Stimulated activated naive B cell treated with anti-CD40 and anti-IgM and Interleukin-4, amounts not matched to agents 10 μg/mL and 1 μg/mL and 100 μg/mL, for 72 hours (primary cell): ENCODE results near the gene ELMO2.
"Not testable (repeated sequence)": the region's sequence is repeated elsewhere in the genome, so short reads cannot be mapped to it uniquely, and the experiment has no call there.

Experiments used
- ATAC-seq, 2 donors: fragments of 150-1000 bp; cut with Tn5 transposase; replicated peaks; 2 replicates each; pipeline ENCODE4 v1.10.0; 2021; ENCODE audit warnings: moderate library complexity in 1 of 2
- DNase-seq: peaks from one replicate; pipeline ENCODE4 v3.0.0; 2021
- H3K27ac Mint-ChIP-seq: one replicate; pipeline ENCODE4 v1.8.0; 2022; ENCODE audit warnings: mild to moderate bottlenecking, mixed read lengths
- H3K27me3 Mint-ChIP-seq, 2 donors: one replicate each; pipeline ENCODE4 v1.8.0; 2022; ENCODE audit warnings: mixed read lengths in 2 of 2
- H3K36me3 Mint-ChIP-seq, 2 donors: one replicate each; pipeline ENCODE4 v1.8.0; 2022; ENCODE audit warnings: mixed read lengths in 2 of 2, mild to moderate bottlenecking in 1 of 2
- H3K4me1 Mint-ChIP-seq, 2 donors: one replicate each; pipeline ENCODE4 v1.8.0; 2022; ENCODE audit warnings: mixed read lengths in 2 of 2, mild to moderate bottlenecking in 1 of 2
- H3K4me3 Mint-ChIP-seq, 2 donors: one replicate each; pipeline ENCODE4 v1.8.0; 2022; ENCODE audit warnings: mild to moderate bottlenecking in 2 of 2, mixed read lengths in 2 of 2, moderate library complexity in 1 of 2
- H3K9me3 Mint-ChIP-seq, 2 donors: one replicate each; pipeline ENCODE4 v1.8.0; 2022; ENCODE audit warnings: mixed read lengths in 2 of 2, mild to moderate bottlenecking in 1 of 2

ELMO2 gene

DNA sequence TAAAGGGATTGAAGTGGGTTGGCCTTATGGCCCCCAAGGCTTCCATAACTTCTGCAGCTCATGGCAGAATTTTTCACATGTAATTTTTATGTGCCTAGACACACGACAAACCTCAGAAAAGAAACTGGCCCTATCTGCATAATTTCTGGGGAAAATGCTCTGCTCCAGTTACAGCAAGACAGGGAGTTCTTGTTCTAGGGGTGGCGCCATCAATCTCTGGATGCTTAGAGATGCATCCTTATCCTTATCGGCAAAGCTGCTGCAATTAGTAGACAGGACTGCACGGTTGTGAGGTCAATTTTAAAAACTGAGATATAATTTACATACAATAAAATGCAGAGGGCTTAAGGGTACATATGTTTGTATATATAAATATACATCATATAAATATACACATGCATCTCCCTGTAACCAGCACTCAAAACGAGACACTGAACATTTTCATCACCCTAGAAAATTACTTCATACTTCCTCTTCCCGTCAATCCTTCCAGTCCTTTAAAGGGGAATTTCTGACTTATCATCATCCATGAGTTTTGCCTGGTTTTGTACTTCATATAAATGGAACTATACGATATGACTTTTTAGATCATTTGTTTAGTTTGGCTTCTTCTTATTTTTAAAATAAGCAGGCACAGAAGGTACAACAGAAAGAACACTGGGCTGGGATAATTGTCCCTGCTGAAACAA lies 10.2 kb downstream of the ELMO2 start:
- Mint-ChIP-seq H3K4me3 (no peak overlapping the region), H3K36me3 (peaks cover 29 to 42% of the 10 kb centered on the region in 2 donors), H3K9me3 (no peaks in the 10 kb centered on the region), H3K27ac (no peak overlapping the region), H3K27me3 (no peaks in the 10 kb centered on the region), H3K4me1 (peaks cover 24 to 36% of the 10 kb centered on the region in 2 donors)
- DNase-seq (no peak), ATAC-seq (no peak)

DNA sequence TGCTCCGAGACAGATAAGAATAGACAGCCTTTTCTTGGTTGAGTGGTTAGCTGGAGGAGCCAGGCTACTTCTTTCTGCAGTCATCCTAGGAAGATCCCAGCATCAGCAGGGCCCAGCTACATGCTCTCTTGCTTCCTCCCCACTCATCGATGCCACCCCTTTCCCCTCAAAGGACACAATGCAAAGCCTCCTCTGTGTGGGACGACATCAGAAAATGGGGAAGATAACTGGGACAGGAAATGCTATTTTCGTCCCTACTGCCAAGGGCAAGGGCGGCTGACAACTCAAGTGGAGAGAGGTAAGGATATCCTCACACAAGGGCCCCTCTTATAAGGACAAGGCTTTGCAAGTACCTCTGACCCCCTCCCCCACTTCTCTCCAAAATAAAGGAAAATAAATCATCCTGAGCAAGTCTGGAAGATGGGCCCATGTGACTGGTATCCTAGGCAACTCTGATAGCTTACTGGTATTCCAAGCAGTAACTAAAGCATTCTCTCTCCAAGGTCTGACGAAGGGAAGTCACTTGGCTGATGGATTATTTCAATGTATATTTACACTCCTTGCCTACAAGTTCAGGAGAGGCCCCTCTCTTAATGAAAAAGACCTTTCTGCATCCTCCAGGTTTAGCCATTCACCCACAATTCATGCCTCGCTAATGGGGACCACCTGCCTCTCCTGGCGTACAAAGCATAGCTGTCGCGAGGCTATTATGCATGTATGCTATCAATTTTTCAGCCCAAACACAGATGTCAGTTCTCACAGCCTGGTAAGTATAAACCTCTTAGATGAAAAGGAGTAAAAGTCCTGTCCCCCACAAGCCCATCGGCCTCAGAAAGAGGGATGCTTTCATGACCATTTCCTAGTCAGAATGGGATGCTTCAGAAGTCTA lies 11.3 kb downstream of the ELMO2 start:
- no peak overlapping the region for H3K27ac Mint-ChIP-seq
- no peak overlapping the region for H3K4me3 Mint-ChIP-seq
- no peaks in the 10 kb centered on the region for H3K9me3 Mint-ChIP-seq
- H3K27me3 Mint-ChIP-seq = no peaks in the 10 kb centered on the region
- H3K4me1 Mint-ChIP-seq = peaks cover 15 to 25% of the 10 kb centered on the region in 2 donors
- H3K36me3 Mint-ChIP-seq = peaks cover 35 to 48% of the 10 kb centered on the region in 2 donors
- ATAC-seq = no peak
- no peak for DNase-seq

DNA sequence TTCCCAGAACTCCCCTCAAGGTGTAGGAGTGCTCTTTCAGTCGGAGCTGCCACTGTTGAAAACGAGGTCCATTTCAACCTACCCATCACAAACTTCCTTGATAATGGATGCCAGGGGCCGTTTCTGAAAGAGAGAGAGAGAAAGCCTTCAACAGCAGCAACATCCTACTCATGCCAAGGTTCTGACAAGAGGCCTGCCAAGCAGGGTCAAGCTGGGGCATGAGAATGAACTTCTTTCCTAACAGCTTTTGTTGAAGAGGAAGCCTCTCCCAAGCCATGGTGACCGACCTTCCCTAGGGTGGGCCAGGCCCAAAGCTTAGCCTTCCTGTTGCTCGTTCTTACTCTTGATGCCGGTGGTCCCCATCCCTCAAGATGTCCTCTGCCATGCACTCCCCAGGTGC lies 12.4 kb downstream of the ELMO2 start:
- DNase-seq (no peak), ATAC-seq (no peak)
- H3K9me3 Mint-ChIP-seq = no peaks in the 10 kb centered on the region
- H3K27ac Mint-ChIP-seq = no peak overlapping the region
- no peaks in the 10 kb centered on the region for H3K27me3 Mint-ChIP-seq
- peaks cover 9 to 19% of the 10 kb centered on the region in 2 donors for H3K4me1 Mint-ChIP-seq
- H3K4me3 Mint-ChIP-seq = no peak overlapping the region
- H3K36me3 Mint-ChIP-seq = peaks cover 35 to 46% of the 10 kb centered on the region in 2 donors

DNA sequence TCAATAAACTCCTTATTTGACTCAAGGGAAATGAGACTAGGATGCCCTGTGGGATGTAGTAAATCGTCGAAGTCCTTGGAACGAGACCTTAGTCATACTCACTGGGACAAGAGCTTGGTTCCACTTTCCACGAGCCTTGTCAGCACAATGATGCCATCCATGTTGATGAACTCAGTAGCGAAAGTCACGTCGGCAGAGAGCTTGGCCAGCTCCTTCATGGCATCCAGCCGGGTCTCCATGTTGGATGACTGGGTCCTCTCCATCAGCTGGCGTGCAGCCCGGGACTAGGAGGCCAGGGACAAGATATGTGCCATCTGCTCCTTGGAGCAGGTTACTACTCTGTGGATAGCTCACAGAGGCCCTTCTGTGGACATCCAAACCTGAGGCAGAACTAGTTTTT lies 17.5 kb downstream of the ELMO2 start:
- DNase-seq = no peak
- H3K9me3 Mint-ChIP-seq = no peaks in the 10 kb centered on the region
- no peaks in the 10 kb centered on the region for H3K27me3 Mint-ChIP-seq
- ATAC-seq = no peak
- H3K4me1 Mint-ChIP-seq = peaks cover 0 to 2% of the 10 kb centered on the region in 2 donors
- no peak overlapping the region for H3K27ac Mint-ChIP-seq
- H3K4me3 Mint-ChIP-seq = no peak overlapping the region
- peaks cover 50 to 66% of the 10 kb centered on the region in 2 donors for H3K36me3 Mint-ChIP-seq

GRCh38 chr20:46388201-46388836 lies 18.1 kb downstream of the ELMO2 start:
- no peak for DNase-seq
- Mint-ChIP-seq H3K27ac (peak overlapping the region; percentile 68), H3K9me3 (no peaks in the 10 kb centered on the region), H3K27me3 (no peaks in the 10 kb centered on the region), H3K4me3 (no peak overlapping the region), H3K36me3 (peaks cover 50 to 68% of the 10 kb centered on the region in 2 donors), H3K4me1 (peaks cover 0 to 2% of the 10 kb centered on the region in 2 donors)
- no peak for ATAC-seq

GRCh38 chr20:46387054-46387453 lies 19.4 kb downstream of the ELMO2 start:
- not testable (repeated sequence) for ATAC-seq, DNase-seq, H3K27me3 Mint-ChIP-seq, H3K9me3 Mint-ChIP-seq, H3K4me3 Mint-ChIP-seq, H3K4me1 Mint-ChIP-seq
- peaks cover 44 to 65% of the 10 kb centered on the region in 2 donors for H3K36me3 Mint-ChIP-seq
- peak overlapping the region; percentile 42 for H3K27ac Mint-ChIP-seq

GRCh38 chr20:46378412-46379009 lies 27.9 kb downstream of the ELMO2 start:
- H3K4me1 Mint-ChIP-seq = peaks cover 9 to 11% of the 10 kb centered on the region in 2 donors
- DNase-seq (no peak), ATAC-seq (no peak)
- H3K27me3 Mint-ChIP-seq = no peaks in the 10 kb centered on the region
- no peak overlapping the region for H3K4me3 Mint-ChIP-seq
- no peak overlapping the region for H3K27ac Mint-ChIP-seq
- H3K36me3 Mint-ChIP-seq = peaks cover 40 to 71% of the 10 kb centered on the region in 2 donors
- H3K9me3 Mint-ChIP-seq = no peaks in the 10 kb centered on the region

DNA sequence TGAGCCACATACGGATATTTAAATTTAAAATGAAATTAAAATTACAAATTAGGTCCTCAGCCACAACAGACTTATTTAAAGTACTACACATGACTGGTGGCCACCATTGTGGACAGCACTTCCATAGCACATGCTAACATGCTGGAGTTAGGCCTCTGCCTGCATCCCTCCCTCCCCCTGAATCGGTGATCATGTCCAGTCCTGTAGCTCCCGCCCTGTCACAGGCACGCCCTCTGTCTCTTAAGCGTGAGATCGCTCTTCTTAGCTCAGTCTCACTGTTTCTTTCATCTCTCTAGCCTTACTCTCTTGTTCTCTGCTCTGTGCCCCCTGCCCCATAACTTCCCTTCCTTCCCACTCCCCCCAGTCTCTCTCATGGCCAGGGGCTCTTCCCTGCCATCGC lies 28.9 kb downstream of the ELMO2 start:
- peak overlapping the region in 1 of 2 donors; percentile 16 for H3K4me3 Mint-ChIP-seq
- H3K27me3 Mint-ChIP-seq = no peaks in the 10 kb centered on the region
- H3K9me3 Mint-ChIP-seq = no peaks in the 10 kb centered on the region
- peaks cover 41 to 76% of the 10 kb centered on the region in 2 donors for H3K36me3 Mint-ChIP-seq
- no peak overlapping the region for H3K27ac Mint-ChIP-seq
- no peak for DNase-seq
- peaks cover 9 to 11% of the 10 kb centered on the region in 2 donors for H3K4me1 Mint-ChIP-seq
- ATAC-seq = no peak

DNA sequence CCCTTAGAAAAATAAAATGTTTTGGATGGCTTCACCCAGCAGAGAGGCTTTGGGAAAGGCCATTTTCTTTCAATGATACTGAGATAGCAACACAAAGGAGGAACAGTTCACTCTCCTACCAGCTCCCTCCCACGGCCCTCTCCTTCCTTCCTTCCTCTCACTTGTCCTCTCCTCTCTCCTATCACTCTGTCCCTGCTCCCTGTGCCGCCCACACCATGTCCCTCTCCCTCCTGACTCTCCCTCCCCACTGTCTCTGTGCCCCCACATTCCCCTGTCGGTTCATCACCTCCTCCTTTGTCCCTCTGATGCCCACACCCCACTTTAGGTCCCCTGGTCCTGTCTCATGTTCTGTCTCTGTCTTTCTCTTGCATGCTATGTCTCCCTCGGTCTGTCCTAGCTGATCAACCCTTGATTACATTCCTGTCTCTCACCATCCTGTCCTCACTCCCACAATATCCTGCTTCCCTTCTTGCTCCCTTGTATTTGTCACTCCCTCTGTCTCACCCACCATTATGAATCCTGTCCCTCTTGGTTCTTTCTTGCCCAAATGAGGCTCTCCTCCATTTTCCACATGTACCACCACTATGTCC lies 30.1 kb downstream of the ELMO2 start:
- DNase-seq = no peak
- peak overlapping the region; percentile 0 for H3K27ac Mint-ChIP-seq
- peaks cover 9 to 11% of the 10 kb centered on the region in 2 donors for H3K4me1 Mint-ChIP-seq
- H3K4me3 Mint-ChIP-seq = no peak overlapping the region
- H3K36me3 Mint-ChIP-seq = peaks cover 44 to 78% of the 10 kb centered on the region in 2 donors
- H3K9me3 Mint-ChIP-seq = no peaks in the 10 kb centered on the region
- no peak for ATAC-seq
- H3K27me3 Mint-ChIP-seq = no peaks in the 10 kb centered on the region

GRCh38 chr20:46375771-46376170 lies 30.6 kb downstream of the ELMO2 start:
- Mint-ChIP-seq H3K4me1 (peaks cover 9 to 11% of the 10 kb centered on the region in 2 donors), H3K9me3 (no peaks in the 10 kb centered on the region), H3K36me3 (peaks cover 43 to 81% of the 10 kb centered on the region in 2 donors), H3K27me3 (no peaks in the 10 kb centered on the region), H3K27ac (no peak overlapping the region), H3K4me3 (no peak overlapping the region)
- DNase-seq (no peak), ATAC-seq (peak in 1 of 2 donors; percentile 56)

DNA sequence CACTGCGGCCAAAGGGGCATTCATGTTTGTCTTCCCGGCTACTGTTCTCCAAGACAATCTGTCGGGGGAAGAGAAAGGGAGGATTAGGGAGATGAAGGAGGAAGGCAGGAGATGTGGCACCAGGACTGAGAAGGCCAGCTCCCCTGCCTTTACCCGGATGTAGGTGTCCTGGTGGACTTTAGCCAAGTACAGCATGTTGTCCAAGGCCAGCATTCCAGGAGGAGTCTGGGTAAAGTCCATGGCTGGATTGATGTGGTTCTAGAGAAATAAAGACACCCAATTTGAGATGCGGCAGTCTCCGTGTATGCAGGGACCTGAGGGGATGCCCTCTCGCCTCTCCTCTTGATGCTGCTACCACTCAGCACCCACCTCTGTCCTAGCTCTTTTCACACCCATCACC lies 32.0 kb downstream of the ELMO2 start:
- DNase-seq (no peak), ATAC-seq (no peak)
- H3K9me3 Mint-ChIP-seq = no peaks in the 10 kb centered on the region
- H3K27ac Mint-ChIP-seq = no peak overlapping the region
- H3K27me3 Mint-ChIP-seq = no peaks in the 10 kb centered on the region
- no peak overlapping the region for H3K4me3 Mint-ChIP-seq
- peaks cover 48 to 84% of the 10 kb centered on the region in 2 donors for H3K36me3 Mint-ChIP-seq
- H3K4me1 Mint-ChIP-seq = peaks cover 12 to 25% of the 10 kb centered on the region in 2 donors

DNA sequence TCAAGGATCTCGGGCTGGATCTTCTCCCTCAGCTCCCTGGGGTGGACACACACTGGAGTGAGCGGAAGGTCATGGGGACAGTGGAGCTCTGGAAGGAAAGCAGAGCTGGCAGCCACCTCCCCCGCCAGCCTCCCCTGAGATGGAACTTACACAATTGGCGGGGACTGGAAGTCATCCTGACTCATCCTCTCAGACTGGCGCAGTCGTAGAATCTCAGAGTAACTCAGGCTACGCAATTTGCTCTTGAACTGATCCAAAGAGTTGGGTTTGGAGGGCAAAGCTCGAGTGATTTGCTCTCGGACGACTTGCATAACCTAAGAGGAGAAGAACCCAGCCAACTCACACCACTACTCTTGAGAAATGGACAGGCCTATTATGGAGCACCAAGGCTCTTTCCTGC lies 34.8 kb downstream of the ELMO2 start:
- H3K27ac Mint-ChIP-seq = peak overlapping the region; percentile 59
- H3K4me1 Mint-ChIP-seq = peaks cover 25 to 39% of the 10 kb centered on the region in 2 donors
- DNase-seq (no peak), ATAC-seq (no peak)
- H3K4me3 Mint-ChIP-seq = no peak overlapping the region
- H3K36me3 Mint-ChIP-seq = peaks cover 52 to 85% of the 10 kb centered on the region in 2 donors
- H3K27me3 Mint-ChIP-seq = no peaks in the 10 kb centered on the region
- no peaks in the 10 kb centered on the region for H3K9me3 Mint-ChIP-seq

- Mint-ChIP-seq H3K9me3 (no peaks in the 10 kb centered on the region), H3K36me3 (peaks cover 48 to 74% of the 10 kb centered on the region in 2 donors), H3K27ac (peak overlapping the region; percentile 83), H3K4me1 (peaks cover 20 to 35% of the 10 kb centered on the region in 2 donors), H3K4me3 (no peak overlapping the region), H3K27me3 (no peaks in the 10 kb centered on the region)
- DNase-seq (no peak), ATAC-seq (no peak)
Observed at GRCh38 chr20:46368902-46369268, 37.5 kb downstream of the ELMO2 start.
